Stomach (tissue), 4 donors: Measurements from ENCODE around the gene TNPO3.
"Not testable (repeated sequence)": the region's sequence is repeated elsewhere in the genome, so short reads cannot be mapped to it uniquely, and the experiment has no call there.

ENCODE experiments used
- CTCF ChIP-seq, 7 experiments: fragments of 450-650 bp in 4 of 7; fragments of 200-600 bp in 3 of 7; sonication (generic) in 3 of 7; IDR thresholded peaks; one replicate each; pipeline ENCODE4 v1.5.1; 2016 to 2019; ENCODE audit warnings: antibody characterized with exemption in 7 of 7, control low read depth in 2 of 7, mild to moderate bottlenecking in 1 of 7
- POLR2A ChIP-seq, 4 donors: fragments of 450-650 bp; IDR thresholded peaks; one replicate each; pipeline ENCODE4 v1.6.1; 2016; ENCODE audit warnings: antibody characterized with exemption in 4 of 4, control low read depth in 2 of 4, mild to moderate bottlenecking in 1 of 4, moderate library complexity in 1 of 4

- TF ChIP-seq CTCF, POLR2A (IDR thresholded peaks at IDR 0.05): not testable (repeated sequence)
These were observed 142.0 kb downstream of the TNPO3 start for GRCh38 chr7:128912709-128913495.
